ENCODE measurements around the gene ANKRD60.

Gene ANKRD60

DNA sequence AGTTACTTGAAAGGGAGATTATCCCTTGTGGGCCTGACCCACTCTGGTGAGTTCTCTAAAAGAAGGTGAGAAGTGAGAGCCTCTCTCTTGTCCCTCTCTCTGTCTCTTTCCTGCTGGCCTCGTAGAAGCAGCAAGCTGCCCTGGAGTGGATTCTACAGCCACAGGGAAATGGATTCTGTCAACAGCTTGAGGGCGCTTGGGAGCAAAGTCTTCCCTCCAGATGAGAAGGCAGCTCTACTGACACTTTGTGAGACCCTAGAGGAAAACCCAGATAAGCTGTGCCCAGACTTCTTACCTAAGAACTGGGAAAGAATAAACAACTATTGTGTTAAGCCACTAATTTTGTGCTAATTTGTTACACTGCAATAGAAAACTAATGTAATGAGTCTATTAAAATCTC, 39.9 kb downstream of the ANKRD60 start:
- DNase-seq = no peak

DNA sequence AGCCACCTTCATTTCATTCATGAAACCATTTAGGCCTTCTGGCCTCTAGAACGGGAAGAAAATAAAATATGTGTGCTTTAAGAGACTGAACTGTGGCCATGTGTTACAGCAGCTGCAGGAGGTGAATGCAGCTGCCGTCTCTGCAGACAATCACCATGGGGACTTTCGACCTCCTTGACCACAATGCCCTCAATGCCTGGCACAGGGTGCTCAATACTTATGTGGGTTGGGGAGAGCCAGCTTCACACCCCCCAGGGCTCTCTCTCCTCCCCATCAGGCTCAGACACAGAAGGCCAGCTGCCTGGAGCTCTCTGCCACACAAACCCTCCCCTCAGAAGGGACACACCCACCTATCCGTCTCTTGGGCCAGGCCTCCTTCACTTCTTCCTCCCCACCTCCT, 43.5 kb downstream of the ANKRD60 start:
- DNase-seq = no peak

DNA sequence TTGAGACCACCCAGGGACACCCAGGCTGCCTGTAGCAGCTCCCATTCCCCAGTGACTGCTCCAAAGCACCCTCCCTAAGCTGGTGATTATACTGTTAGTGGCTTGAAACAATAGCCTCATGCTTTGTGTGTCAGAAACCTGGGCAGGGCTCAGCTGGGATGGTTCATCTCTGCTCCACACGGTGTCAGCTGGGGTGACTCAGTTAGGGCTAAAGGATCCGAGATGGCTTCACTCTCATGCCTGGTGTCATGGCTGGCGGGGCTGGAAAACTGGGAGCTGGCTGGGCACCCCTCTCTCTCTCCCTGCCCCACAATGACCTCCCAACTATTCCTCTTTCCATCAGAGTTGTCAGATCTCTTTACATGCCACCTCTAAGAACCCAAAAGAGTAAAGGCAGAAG, 44.4 kb downstream of the ANKRD60 start:
- DNase-seq = no peak

DNA sequence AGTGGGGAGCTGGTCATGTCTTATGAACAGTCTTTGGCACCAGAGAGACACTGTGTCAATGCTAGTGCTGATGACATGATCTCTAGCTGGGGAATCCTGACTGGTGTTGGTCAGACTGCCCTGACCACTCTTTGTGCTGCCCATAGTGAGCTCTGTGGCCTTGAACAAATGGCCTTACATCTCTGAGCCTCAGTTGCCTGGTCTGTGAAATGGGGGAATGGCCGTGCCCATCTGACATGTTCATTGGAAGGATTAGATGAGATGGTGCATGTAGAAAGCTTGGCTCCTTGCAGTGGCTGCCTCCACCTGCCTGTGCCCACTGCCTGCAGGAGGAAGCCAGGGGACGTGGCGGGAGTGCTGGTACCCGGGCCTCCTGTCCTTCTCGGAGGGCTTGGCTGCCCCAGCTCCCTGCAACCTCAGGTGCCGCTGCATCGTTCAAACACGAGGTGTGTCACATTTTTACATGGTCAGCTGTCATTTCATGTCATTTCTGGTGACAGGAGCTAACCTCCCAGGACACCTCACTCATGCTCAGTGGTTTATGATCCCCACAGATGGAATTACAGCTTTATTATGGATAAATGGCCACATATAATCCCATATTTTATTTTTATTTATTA, 45.8 kb downstream of the ANKRD60 start:
- no peak for DNase-seq

DNA sequence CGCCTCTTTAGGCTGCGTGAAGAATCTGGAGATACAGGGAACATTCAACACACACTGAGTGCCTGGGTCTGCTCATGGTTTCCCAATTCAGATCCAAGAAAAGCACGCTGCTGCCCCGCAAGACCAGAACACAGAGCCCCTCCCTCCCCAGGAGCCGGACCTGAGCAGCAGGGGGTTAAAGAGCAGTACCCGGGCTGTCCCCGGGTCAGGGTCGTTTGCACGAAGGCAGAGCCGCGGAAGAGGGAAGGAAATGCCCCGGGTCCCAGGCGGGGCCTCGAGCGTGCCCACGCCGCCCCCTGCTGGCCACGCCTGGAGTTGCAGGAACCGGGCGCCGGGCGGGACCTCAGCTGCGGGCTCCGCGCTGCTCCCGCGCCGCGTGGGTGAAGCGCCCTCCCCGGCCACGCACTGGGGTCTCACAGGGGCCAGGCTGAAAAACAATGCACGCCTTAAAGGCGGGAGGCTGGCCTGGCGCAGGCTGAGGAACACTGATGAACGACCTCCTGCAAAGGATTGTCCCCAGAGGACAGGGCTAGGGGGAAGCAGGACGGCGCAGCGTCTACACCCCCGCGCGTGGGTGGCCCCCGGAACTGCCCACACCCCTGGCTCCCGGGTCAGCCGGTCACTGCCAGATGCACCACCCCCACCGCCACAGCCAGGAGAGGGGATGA, 48.9 kb downstream of the ANKRD60 start:
- DNase-seq = peak; percentile 18 to 65

DNA sequence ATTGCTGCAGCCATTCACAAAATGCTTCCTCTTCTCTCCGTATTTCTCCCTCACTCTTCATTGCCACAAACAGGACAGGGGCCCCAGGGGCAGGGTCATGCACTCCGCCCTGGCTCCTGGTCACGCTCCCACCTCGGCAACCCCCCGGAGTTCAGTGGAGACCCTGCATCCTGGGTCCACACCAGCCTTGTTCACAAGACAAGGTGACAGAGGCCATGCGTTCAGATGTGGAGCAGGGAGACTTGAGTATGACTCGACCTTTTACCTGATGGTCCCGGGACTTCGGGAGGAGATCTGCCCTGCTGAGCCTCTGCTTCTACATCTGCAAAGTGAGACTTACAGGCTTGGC, 49.4 kb downstream of the ANKRD60 start:
- DNase-seq = no peak

DNA sequence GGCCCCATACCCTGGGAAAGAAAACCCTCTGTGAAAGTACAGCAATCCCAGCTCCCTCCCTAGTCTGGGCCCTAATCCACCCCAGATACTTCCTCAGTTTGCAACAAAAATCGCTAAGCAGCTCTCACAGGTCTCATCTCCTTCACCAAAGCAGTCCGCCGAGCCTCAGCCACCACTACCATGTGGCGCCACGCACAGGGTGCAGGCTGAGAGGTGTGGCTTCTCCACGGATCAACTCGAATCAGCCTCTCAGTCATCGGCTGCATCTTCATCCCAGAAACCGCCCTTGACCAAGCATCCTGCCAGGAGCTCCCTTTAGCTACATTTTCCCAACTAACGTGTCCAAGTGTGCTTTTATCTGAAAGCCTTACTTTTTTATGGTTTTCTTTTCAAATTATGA, 50.7 kb downstream of the ANKRD60 start:
- DNase-seq = no peak

DNA sequence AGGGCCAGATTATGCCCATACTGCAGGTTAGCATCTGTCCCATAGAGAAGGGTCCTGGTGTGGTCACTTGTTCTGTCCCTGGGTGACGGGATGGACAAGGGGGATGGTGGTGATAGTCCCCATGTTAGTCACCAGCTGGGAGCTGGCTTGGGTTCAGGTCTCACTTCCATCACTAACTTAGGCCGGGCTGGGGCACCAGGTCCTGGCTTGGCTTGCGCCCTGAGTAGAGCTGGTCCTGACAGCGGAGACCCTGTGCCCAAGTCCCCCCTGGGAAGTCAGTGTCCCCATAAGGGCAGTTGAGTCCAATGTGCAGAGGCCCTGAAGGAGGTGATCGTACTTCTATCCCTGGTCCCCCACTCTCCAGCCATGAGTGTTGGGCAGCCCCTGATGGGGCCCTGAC, 52.6 kb downstream of the ANKRD60 start:
- no peak for DNase-seq

DNA sequence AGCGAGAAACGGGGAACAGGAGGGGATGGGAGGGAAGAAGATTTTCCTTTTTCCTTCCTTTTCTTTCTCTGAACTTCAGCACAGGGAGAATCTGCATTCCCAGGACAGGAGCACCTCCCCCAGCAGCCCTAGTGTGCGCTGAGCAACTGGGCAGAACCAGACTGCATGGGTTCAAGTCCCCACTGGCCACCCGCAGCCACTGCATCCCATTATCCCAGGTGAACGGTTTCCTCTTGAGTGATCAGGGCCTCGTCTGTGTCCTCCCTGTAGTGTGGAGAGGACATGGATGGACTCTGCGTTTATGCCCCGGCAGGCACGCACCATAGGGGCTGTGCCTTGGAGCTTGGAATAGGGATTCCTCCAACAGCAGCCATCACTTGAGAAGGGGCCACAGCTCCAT, 53.0 kb downstream of the ANKRD60 start:
- no peak for DNase-seq

DNA sequence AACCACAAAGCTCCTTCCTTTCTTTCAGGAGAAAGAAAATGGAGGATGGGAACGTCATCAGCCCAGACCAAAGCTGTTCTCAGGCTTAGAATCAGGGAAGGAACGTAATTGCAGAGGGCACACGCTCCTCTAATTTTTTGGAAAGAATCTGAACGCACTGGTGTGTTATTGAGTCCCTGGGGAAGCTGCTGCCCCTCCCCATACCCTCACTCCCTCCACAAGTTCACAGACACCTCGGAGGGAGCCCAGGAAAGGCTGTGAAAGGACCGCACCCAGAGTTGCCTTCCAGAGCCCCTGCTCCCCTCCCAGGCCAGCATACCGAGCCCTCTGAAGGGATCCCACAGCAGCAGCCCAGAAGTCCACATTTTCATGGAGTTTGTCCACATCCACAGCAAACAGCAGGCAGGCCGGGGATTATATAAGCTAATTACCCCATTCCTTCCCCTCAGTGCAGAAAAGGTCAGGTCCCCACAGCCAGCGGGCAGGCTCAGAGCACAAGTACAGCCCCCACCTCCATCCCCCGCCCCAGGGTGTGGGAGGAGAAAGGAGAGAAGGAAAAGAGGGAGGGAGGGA, 53.7 kb downstream of the ANKRD60 start:
- DNase-seq = no peak

DNA sequence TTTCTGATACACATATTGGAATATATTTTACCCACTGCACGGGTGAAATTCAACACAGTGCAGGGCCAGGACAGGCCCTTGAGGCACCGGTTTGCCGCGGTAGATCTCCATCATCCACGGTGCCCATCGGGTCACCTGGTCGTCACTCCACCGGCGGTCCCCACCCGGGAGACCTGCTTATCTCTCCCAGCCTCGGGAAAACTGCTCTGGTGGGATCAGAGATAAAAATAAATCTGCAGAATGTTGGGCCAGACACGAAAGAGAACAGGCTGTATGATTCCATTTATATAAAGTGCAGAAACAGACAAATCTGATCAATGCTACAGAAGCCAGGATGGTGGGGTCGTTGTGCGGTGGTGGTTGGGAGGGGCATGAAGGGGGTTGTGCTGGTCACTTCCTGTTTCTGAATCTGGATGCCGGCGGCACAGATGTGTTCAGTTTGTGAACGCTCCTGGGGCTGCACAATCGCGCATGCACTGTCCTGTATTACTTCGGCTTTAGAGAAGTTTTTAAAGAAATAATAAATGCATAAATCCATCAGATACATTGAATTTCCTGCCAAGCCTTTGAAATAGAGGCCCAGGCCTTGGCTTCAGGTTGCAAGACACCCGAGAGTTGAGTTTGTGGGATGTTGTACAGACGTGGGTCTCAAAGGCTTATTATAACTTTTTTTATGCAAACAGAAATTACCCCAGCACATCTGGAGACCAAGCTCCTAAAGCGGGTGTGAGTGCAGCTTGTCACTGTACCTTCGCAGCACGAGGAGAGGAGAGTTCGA, 54.3 kb downstream of the ANKRD60 start:
- DNase-seq = no peak

DNA sequence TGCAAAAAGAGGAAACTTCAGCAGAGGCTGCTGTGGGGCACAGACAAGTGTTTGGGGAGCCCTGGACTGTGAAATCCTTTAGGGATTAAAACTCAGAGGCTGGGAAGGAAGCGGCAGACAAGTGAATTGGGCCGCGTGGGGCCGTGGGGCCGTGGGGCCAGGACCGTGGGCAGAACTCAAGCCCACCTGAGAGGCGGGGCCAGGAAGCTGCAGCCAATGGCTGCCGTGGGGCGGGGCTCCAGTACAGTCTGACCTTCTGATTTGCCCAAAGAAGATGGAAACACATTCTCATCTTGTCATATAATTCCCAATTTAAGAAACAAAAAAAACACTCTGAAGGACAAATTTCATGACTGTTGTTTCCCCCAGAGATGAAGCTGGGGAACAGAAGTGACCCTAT, 55.4 kb downstream of the ANKRD60 start:
- DNase-seq = no peak

DNA sequence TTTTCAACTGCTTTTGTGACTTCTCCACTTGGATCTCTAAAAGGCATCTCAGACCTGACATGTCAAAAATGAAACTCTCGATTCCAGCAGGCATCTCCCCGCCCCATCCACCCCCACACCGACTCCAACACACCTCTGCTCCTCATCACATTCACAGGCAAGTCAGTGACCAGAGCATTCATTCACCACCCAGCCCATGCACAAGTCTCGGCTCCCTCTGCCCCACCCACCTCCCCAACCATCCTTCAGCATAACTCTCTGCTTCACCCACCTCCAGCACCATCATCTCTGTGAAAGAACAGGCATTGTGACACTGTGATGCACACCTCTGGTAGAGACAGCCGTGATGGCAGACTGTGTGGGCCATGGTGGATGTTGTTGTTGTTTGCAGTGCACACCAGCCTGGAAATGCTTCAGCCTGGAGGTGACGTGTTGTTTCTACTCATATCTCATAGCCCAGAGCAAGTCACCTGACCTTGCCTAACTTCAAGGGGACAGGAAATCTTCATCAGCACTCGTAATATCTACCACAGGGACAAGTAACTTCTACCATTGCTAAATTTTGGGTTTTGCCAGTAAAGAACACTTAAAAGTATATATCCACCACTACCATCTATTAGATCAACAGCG, 56.5 kb downstream of the ANKRD60 start:
- no peak for DNase-seq

DNA sequence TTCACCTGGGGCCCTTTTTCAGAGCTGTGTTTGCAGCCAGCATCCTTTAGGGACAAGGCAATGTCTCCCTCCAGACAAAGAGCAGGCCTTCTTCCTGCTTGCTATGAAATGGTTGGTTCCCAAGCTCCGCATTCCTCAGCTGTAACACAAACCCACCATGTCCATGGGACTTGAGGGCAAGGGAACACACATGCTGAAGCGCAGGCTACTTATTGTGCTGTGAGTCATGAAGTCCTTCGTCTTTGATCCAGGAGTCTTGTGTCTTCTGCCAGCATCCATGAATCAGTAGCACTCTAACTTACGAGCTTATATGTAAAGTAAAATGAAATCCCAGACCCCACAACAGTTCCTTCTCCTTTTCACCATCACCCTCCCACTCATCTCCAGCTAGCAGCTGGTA, 59.0 kb downstream of the ANKRD60 start:
- no peak for DNase-seq

DNA sequence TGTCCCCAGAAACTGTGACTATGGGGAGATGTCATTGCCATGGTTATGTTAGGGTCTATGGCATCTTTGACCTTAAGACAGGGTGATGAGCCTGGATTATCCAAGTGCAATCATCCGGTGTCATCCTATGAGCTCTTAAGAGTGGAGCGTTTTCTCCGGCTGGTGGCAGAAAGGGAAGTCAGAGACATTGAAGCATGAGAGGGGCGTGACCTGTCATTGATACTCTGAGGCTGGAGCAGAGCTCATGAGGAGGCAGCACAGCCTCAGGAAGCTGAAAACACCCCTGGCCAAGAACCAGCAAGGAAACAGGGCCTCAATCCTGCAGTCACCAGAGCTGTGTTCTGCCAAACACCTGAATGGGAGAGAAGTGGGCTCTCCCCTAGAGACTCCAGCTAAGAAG, 59.6 kb downstream of the ANKRD60 start:
- no peak for DNase-seq

DNA sequence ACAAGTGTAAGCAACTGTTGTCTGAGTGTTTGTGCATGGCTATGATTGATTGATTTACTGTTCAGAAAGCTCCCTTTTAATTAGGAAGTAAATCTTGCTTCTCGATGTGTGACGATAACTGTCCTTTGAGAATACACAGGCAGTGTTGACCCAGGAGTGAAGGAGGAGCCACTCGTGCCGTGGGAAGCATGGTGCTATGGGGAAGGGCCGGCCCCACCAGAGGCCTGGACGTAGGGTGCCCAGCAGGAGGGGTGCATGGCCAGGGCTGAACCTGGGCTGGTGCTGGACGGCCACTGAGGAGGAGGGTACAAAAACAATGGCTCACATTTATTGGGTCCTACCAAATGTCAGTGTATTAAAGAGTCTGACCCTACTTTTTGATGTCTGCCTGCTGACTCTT, 60.7 kb downstream of the ANKRD60 start:
- no peak for DNase-seq
